HepG2 (cell line): ENCODE measurements around the gene IL17RC. TPM values are rescaled to one million over a fixed set of nuclear protein-coding genes. Genes with fewer than 3 reads are reported as not detected.

Experiments
- ATAC-seq: fragments of 200-7000 bp; cut with Tn5 transposase; 3 replicates; pipeline ENCODE4 v1.9.1; 2020; ENCODE audit warnings: mild to moderate bottlenecking, moderate library complexity
- BruUV-seq: library from RNA; stranded (reverse); fragments of 400-500 nt; replicated peaks from 2 replicates; lab custom pipeline; 2021; lab: Mats Ljungman, UMichigan
- CTCF ChIA-PET: fragments of 300-600 bp; formaldehyde crosslinking; extraction: SDS; loops from one replicate; lab custom pipeline; 2021; ENCODE audit warnings: low total read pairs, inconsistent platforms, low intra/inter-chr PET ratio; lab: Yijun Ruan, JAX
- POLR2A ChIA-PET: fragments of 350-600 bp; sonication (Branson Sonifier 250); formaldehyde crosslinking; loops from one replicate; lab custom pipeline; 2020; ENCODE audit warnings: antibody characterized with exemption, inconsistent platforms; lab: Yijun Ruan, JAX
- DNase-seq: peaks from one replicate; pipeline ENCODE4 v3.0.0-alpha.2; 2015; ENCODE audit warnings: low spot score
- FAIRE-seq: peaks from 3 replicates; lab custom pipeline; 2011; peaks lifted over from hg19 to GRCh38; lab: Jason Lieb, UNC
- H2AFZ ChIP-seq: one replicate; pipeline ENCODE4 v1.6.1; 2011; ENCODE audit warnings: low read length, inconsistent platforms
- H3K27ac ChIP-seq: fragments of 300-600 bp; 3 replicates; pipeline ENCODE4 v1.8.0; 2011; ENCODE audit warnings: mixed run types, mild to moderate bottlenecking, mixed read lengths, low read length, inconsistent platforms; ENCODE audit not compliant: insufficient read depth; ENCODE audit errors: extremely low read length
- H3K27me3 ChIP-seq, 2 experiments: fragments of 200-600 bp in 1 of 2; 2 replicates in 1 of 2; 3 replicates in 1 of 2; pipeline versions ENCODE4 v1.6.0 to v1.8.0; 2011; ENCODE audit warnings: low read length in 2 of 2, mild to moderate bottlenecking in 2 of 2, moderate library complexity in 2 of 2, inconsistent platforms in 1 of 2; ENCODE audit not compliant: insufficient read depth in 2 of 2, control insufficient read depth in 1 of 2
- H3K36me3 ChIP-seq, 2 experiments: fragments of 200-600 bp in 1 of 2; replicated peaks in 1 of 2; 2 replicates in 1 of 2; 3 replicates in 1 of 2; pipeline versions ENCODE4 v1.5.1 to v1.8.0; 2011; ENCODE audit warnings: low read length in 2 of 2, inconsistent platforms in 1 of 2; ENCODE audit not compliant: insufficient read depth in 2 of 2, control insufficient read depth in 1 of 2
- H3K4me1 ChIP-seq: 2 replicates; pipeline ENCODE4 v1.5.1; 2012; ENCODE audit warnings: low read length, inconsistent platforms; ENCODE audit not compliant: insufficient read depth
- H3K4me2 ChIP-seq: 2 replicates; pipeline ENCODE4 v1.6.0; 2011; ENCODE audit warnings: low read depth, low read length, inconsistent platforms
- H3K4me3 ChIP-seq, 3 experiments: fragments of 200-600 bp in 1 of 3; sonication (generic), shearing (Covaris generic) in 1 of 3; replicated peaks in 1 of 3; 2 replicates each; pipeline ENCODE4 v1.5.1; 2011 to 2016; ENCODE audit warnings: low read length in 3 of 3, inconsistent platforms in 2 of 3, low read depth in 2 of 3, mild to moderate bottlenecking in 2 of 3, control low read depth in 1 of 3, mixed read lengths in 1 of 3; ENCODE audit not compliant: insufficient read depth in 1 of 3
- H3K79me2 ChIP-seq: one replicate; pipeline ENCODE4 v1.6.1; 2011; ENCODE audit warnings: low read length, inconsistent platforms; ENCODE audit not compliant: insufficient read depth
- H3K9ac ChIP-seq: 2 replicates; pipeline ENCODE4 v1.6.0; 2011; ENCODE audit warnings: mild to moderate bottlenecking, low read depth, low read length, inconsistent platforms; ENCODE audit not compliant: insufficient read depth
- H3K9me3 ChIP-seq: 2 replicates; pipeline ENCODE4 v1.5.1; 2012; ENCODE audit warnings: mild to moderate bottlenecking, low read length
- H4K20me1 ChIP-seq: 2 replicates; pipeline ENCODE4 v1.6.0; 2011; ENCODE audit warnings: inconsistent platforms, mild to moderate bottlenecking, low read length, moderate library complexity; ENCODE audit not compliant: insufficient read depth
- EP300 ChIP-seq, 3 experiments: sonication (generic) in 1 of 3; formaldehyde crosslinking in 1 of 3; IDR thresholded peaks; 2 replicates each; pipeline versions ENCODE4 v1.5.1 to v1.6.1; 2011 to 2020; ENCODE audit warnings: low read depth in 2 of 3, low read length in 2 of 3, borderline replicate concordance in 1 of 3, improper control_type of control experiment in 1 of 3, mild to moderate bottlenecking in 1 of 3, missing genetic modification reagents in 1 of 3, moderate library complexity in 1 of 3
- HOMEZ ChIP-seq: IDR thresholded peaks from 2 replicates; pipeline ENCODE4 v1.6.1; 2016; ENCODE audit warnings: low read depth
- MTF1 ChIP-seq: sonication (generic); formaldehyde crosslinking; IDR thresholded peaks from 2 replicates; pipeline ENCODE4 v1.5.0; 2020; ENCODE audit warnings: missing genetic modification reagents
- MYC ChIP-seq: sonication (generic); formaldehyde crosslinking; IDR thresholded peaks from 2 replicates; pipeline ENCODE4 v1.9.0; 2021; ENCODE audit warnings: missing genetic modification reagents, borderline replicate concordance
- THAP8 ChIP-seq: sonication (generic); formaldehyde crosslinking; IDR thresholded peaks from 2 replicates; pipeline ENCODE4 v1.5.1; 2020; ENCODE audit warnings: missing genetic modification reagents, mild to moderate bottlenecking, borderline replicate concordance
- UBTF ChIP-seq: sonication (generic); formaldehyde crosslinking; IDR thresholded peaks from 2 replicates; pipeline ENCODE4 v1.4.0; 2020; ENCODE audit warnings: mild to moderate bottlenecking, missing genetic modification reagents
- ZBTB44 ChIP-seq: sonication (generic); formaldehyde crosslinking; IDR thresholded peaks from 2 replicates; pipeline ENCODE4 v1.4.0; 2020; ENCODE audit warnings: missing genetic modification reagents
- ZKSCAN5 ChIP-seq: sonication (generic); formaldehyde crosslinking; IDR thresholded peaks from 2 replicates; pipeline ENCODE4 v1.5.1; 2020; ENCODE audit warnings: mild to moderate bottlenecking, missing genetic modification reagents
- WGBS: methylation state at CpG from one replicate; pipeline ENCODE4 v1.1.6; 2017; ENCODE audit warnings: low lambda C conversion rate; 5-methylcytosine and 5-hydroxymethylcytosine counted together
- in situ Hi-C: cut with HindIII; loops from 2 replicates; pipeline ENCODE4 v1.10.0; 2017; ENCODE audit warnings: low pct_unique_long_range_greater_than_20kb; ENCODE audit not compliant: extremely low pct_ligation_motif_present
- intact Hi-C: fragments of 100-400 bp; cut with micrococcal nuclease; formaldehyde crosslinking; loops from one replicate; pipeline ENCODE4 v1.10.0; 2022; ENCODE audit not compliant: unreplicated experiment
- polyA plus RNA-seq, 8 experiments: library from polyadenylated mRNA; depleted of rRNA in 3 of 8; stranded (reverse) in 7 of 8; unstranded in 1 of 8; fragments of >200 nt; fragmentation: Illumina TruSeq in 4 of 8; extraction: Trizol in 4 of 8; gene quantifications; 2 replicates each; pipeline versions ENCODE4 v1.2.1 to v1.2.3, GENCODE V29; 2011 to 2016; ENCODE audit warnings: low read depth in 4 of 8, missing spikeins in 1 of 8, mixed read lengths in 1 of 8; ENCODE audit not compliant: insufficient read depth in 1 of 8
- total RNA-seq, 5 experiments: library from RNA; depleted of rRNA; stranded (reverse); fragments of >200 nt; fragmentation: Illumina TruSeq; extraction: Trizol; gene quantifications; 2 replicates each; pipeline ENCODE4 v1.2.3, GENCODE V29; 2016; ENCODE audit warnings: low read depth in 1 of 5

Gene IL17RC
- total and polyA plus RNA-seq, 2 of the 13 experiments (the other 11 are each of a cell fraction or from before 2014, with no cell fraction given): 20.7 to 24.0 TPM

- no peak for TF ChIP-seq HOMEZ (CRISPR knock-in tag)
Measured at GRCh38 chr3:9916734-9917680, at the start of gene IL17RC (continued).

GRCh38 chr3:9867106-9867505, 49.8 kb upstream of the IL17RC start:
- FAIRE-seq: no peak
- Histone ChIP-seq H3K27me3 (no peaks in the 10 kb centered on the region), H3K9ac (no peak overlapping the region), H3K79me2 (no peaks in the 10 kb centered on the region), H2AFZ (no peak overlapping the region), H3K4me1 (peaks cover 39% of the 10 kb centered on the region), H3K36me3 (no peaks in the 10 kb centered on the region), H3K4me2 (no peak overlapping the region), H3K27ac (no peak overlapping the region), H3K9me3 (no peaks in the 10 kb centered on the region), H3K4me3 (no peak overlapping the region), H4K20me1 (no peaks in the 10 kb centered on the region)
- no peak for ATAC-seq
- ChIA-PET POLR2A (no interaction called here), CTCF (no interaction called here)
- BruUV-seq: no TSS peak
- WGBS: 97% methylated on average over 11 of the region's 12 CpGs
- in situ Hi-C loops (no loop called here), intact Hi-C loops (no loop called here)
- no peak for DNase-seq
- TF ChIP-seq THAP8 (CRISPR knock-in tag) (no peak), UBTF (CRISPR knock-in tag) (no peak), ZKSCAN5 (CRISPR knock-in tag) (no peak), MTF1 (CRISPR knock-in tag) (no peak), MYC (CRISPR knock-in tag) (no peak), EP300 (IDR thresholded peaks at IDR 0.05; ENCODE audit: low read depth in 2 of 2, low read length in 2 of 2) (no peak), EP300 (CRISPR knock-in tag; IDR thresholded peaks at IDR 0.05; ENCODE audit: borderline replicate concordance) (no peak), ZBTB44 (CRISPR knock-in tag) (no peak)
